Kidney epithelial cell (primary cell): ENCODE measurements around the gene C9orf72. TPM values are rescaled to one million over a fixed set of nuclear protein-coding genes. Genes with fewer than 3 reads are reported as not detected.

Experiments
- DNase-seq: peaks from one replicate; pipeline ENCODE4 v3.0.0-alpha.2; 2010; ENCODE audit warnings: low read depth
- H3K27me3 ChIP-seq: 2 replicates; pipeline ENCODE4 v1.6.0; 2011; ENCODE audit warnings: low read length; ENCODE audit not compliant: control insufficient read depth, insufficient read depth
- H3K36me3 ChIP-seq: 2 replicates; pipeline ENCODE4 v1.5.1; 2011; ENCODE audit warnings: low read length; ENCODE audit not compliant: control insufficient read depth, insufficient read depth
- H3K4me3 ChIP-seq: 2 replicates; pipeline ENCODE4 v1.5.1; 2011; ENCODE audit warnings: low read depth, mild to moderate bottlenecking, control low read depth, low read length
- total RNA-seq: library from RNA; depleted of rRNA; stranded (reverse); fragments of >200 nt; gene quantifications from 2 replicates; pipeline ENCODE4 v1.2.3, GENCODE V29; 2015
- TF ChIP-seq, protein P1 (sequence below): IDR thresholded peaks from 2 replicates; pipeline ENCODE4 v1.5.1; 2011; ENCODE audit warnings: mild to moderate bottlenecking, moderate library complexity, low read length, control low read depth, inconsistent platforms; ENCODE audit not compliant: insufficient read depth, poor library complexity, severe bottlenecking

C9orf72 gene
- total RNA-seq, 1 donor from 2014 or later, result 10.2 TPM

DNA sequence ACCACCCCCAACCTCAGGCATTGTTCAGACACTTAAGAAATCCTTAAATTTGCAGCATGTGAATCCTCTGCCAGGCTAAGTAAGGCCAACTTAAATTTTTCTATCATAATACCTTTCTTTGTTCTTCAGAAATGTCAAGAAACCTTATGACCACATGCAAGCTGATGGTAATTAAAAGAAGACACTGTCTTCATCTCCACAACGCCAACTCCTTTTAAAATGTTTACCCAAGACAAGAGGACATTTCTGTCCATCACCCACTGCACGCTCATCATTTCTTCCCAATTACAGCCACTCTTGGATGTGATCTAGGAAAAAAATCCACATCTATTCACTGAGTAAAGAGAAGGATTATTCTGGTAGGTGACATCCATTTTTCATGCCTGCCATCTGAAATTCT is 55.3 kb downstream of the C9orf72 start:
- DNase-seq, result no peak
- no peaks in the 10 kb centered on the region for H3K27me3 ChIP-seq
- H3K36me3 ChIP-seq, result no peaks in the 10 kb centered on the region
- no peak overlapping the region for H3K4me3 ChIP-seq
- TF ChIP-seq, protein P1, sequence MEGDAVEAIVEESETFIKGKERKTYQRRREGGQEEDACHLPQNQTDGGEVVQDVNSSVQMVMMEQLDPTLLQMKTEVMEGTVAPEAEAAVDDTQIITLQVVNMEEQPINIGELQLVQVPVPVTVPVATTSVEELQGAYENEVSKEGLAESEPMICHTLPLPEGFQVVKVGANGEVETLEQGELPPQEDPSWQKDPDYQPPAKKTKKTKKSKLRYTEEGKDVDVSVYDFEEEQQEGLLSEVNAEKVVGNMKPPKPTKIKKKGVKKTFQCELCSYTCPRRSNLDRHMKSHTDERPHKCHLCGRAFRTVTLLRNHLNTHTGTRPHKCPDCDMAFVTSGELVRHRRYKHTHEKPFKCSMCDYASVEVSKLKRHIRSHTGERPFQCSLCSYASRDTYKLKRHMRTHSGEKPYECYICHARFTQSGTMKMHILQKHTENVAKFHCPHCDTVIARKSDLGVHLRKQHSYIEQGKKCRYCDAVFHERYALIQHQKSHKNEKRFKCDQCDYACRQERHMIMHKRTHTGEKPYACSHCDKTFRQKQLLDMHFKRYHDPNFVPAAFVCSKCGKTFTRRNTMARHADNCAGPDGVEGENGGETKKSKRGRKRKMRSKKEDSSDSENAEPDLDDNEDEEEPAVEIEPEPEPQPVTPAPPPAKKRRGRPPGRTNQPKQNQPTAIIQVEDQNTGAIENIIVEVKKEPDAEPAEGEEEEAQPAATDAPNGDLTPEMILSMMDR, result no peak

DNA sequence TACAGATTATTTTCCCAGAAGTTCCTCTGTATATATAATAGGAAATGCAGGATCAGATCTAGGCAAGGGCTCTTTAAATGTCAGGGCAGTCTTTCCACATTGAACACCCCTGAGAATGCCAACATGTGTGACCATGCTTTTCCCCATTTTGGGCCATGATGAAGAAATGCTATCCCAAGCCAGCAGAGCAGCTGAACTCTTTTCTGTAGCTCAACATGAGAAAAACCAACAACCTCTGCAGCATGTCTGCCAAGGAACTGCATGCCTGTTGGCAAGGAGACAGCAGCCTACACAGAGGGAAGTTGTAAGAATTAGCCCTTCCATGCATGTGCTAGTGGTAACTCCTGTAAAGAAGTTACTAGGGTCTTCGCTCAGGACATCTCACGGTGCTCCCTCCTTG is 58.7 kb downstream of the C9orf72 start:
- Histone ChIP-seq H3K4me3 (no peak overlapping the region), H3K27me3 (no peaks in the 10 kb centered on the region), H3K36me3 (no peaks in the 10 kb centered on the region)
- TF ChIP-seq, protein P1, result no peak
- DNase-seq, result no peak

DNA sequence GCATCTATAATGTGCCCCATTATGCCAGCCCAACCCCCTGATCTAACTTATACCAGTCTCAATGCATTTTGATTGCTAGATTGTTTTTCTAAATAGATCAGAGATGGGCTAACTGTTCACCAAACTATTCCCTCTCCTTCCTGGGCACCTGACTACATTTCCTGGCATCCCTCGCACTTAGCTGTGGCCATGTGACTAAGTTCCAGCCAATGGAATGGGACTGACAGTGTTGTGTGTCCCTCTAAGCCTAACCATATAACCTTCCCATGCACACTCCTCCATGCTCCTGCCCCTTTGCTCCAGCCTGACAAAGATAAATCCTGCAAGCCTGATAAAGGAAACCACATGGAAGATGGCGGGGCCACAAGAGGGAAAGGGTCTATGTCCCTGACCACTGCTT is 61.5 kb downstream of the C9orf72 start:
- H3K27me3 ChIP-seq, result no peaks in the 10 kb centered on the region
- H3K4me3 ChIP-seq, result no peak overlapping the region
- no peaks in the 10 kb centered on the region for H3K36me3 ChIP-seq
- no peak for DNase-seq
- TF ChIP-seq, protein P1, result no peak

- H3K36me3 ChIP-seq, result no peaks in the 10 kb centered on the region
- H3K27me3 ChIP-seq, result no peaks in the 10 kb centered on the region
Observed at GRCh38 chr9:27510780-27511179, 62.5 kb downstream of the C9orf72 start.

GRCh38 chr9:27506981-27507380 is 66.3 kb downstream of the C9orf72 start:
- H3K36me3 ChIP-seq, result no peaks in the 10 kb centered on the region
- no peaks in the 10 kb centered on the region for H3K27me3 ChIP-seq
- TF ChIP-seq, protein P1, result no peak
- no peak for DNase-seq
- H3K4me3 ChIP-seq, result no peak overlapping the region

More at GRCh38 chr9:27510780-27511179, 62.5 kb downstream of the C9orf72 start:
- TF ChIP-seq, protein P1, result no peak
- no peak for DNase-seq
- no peak overlapping the region for H3K4me3 ChIP-seq

GRCh38 chr9:27505744-27506161 is 67.5 kb downstream of the C9orf72 start:
- H3K4me3 ChIP-seq, result no peak overlapping the region
- DNase-seq, result no peak
- TF ChIP-seq, protein P1, result no peak
- no peaks in the 10 kb centered on the region for H3K36me3 ChIP-seq
- H3K27me3 ChIP-seq, result no peaks in the 10 kb centered on the region
